ENCODE data around the gene EPHA5. TPM values are rescaled to one million over a fixed set of nuclear protein-coding genes. Genes with fewer than 3 reads are reported as not detected.

EPHA5 gene
- total RNA-seq, 5 donors from 2014 or later (not counting 1 experiment from before 2014, with no cell fraction given): not detected

- POLR2A ChIA-PET: interaction anchor here in 1 of 2 donors (0.6 kb wide), 1 partner anchor 12 kb away, joined by 3 read pairs; no protein-coding TSS in a partner anchor
- H3K4me1 Mint-ChIP-seq: no peaks in the 10 kb centered on the region
- Histone ChIP-seq H3K27me3 (replicated peaks in 1 of 2; ENCODE audit: control insufficient read depth in 2 of 2, extremely low read depth in 1 of 2, insufficient read depth in 2 of 2, low read length in 1 of 2) (no peaks in the 10 kb centered on the region), H3K36me3 (ENCODE audit: control insufficient read depth in 2 of 2, extremely low read depth in 1 of 2, insufficient read depth in 1 of 2, low read length in 1 of 2) (no peaks in the 10 kb centered on the region), H3K9me3 (no peaks in the 10 kb centered on the region), H3K4me3 (ENCODE audit: control insufficient read depth in 1 of 2, extremely low read depth in 1 of 2, low read length in 1 of 2) (no peak overlapping the region), H3K4me1 (ENCODE audit: control insufficient read depth in 1 of 2, extremely low read depth in 1 of 2, insufficient read depth in 2 of 2, low read length in 2 of 2) (no peaks in the 10 kb centered on the region), H3K27ac (ENCODE audit: low read length) (no peak overlapping the region)
- DNase-seq (no peak), ATAC-seq (replicated peaks in 1 of 4) (no peak)
- CTCF ChIA-PET: no interaction called here
- no peak overlapping the region for H3K4me3 Mint-ChIP-seq
- peaks cover 0 to 12% (median 4%) of the 10 kb centered on the region in 3 donors for H3K9me3 Mint-ChIP-seq
- H3K27me3 Mint-ChIP-seq: no peaks in the 10 kb centered on the region
- 0% methylated on average over 1 of the region's 4 CpGs for WGBS (ENCODE audit: insufficient coverage)
- no peak overlapping the region for H3K27ac Mint-ChIP-seq
- no peaks in the 10 kb centered on the region for H3K36me3 Mint-ChIP-seq
These were observed 111.0 kb downstream of the EPHA5 start for GRCh38 chr4:65559270-65559669.

DNA sequence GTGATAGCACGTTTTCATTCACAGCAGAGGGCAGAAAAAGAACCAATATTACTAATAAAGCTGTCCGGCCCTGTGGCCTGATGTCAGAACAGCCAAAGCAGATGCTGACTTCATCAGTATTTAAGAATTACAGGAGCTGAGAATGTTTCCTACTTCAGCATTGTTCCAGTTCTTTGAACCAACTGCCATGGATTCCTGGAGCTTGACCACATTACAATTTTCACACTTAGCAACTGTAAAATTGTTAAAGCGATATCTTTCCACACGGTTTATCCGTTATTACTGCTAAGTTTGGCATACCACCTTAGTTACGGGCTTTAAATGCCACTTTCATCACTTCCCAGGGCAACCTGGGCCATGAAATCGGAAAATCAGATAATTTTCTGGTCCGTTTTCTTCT lies 118.2 kb downstream of the EPHA5 start:
- CTCF ChIA-PET: no interaction called here
- H3K36me3 Mint-ChIP-seq: no peaks in the 10 kb centered on the region
- H3K27ac ChIP-seq (ENCODE audit: low read length): no peak overlapping the region
- H3K4me3 ChIP-seq (ENCODE audit: control insufficient read depth in 1 of 2, extremely low read depth in 1 of 2, low read length in 1 of 2): no peak overlapping the region
- H3K36me3 ChIP-seq (ENCODE audit: control insufficient read depth in 2 of 2, extremely low read depth in 1 of 2, insufficient read depth in 1 of 2, low read length in 1 of 2): no peaks in the 10 kb centered on the region
- no peak overlapping the region for H3K4me3 Mint-ChIP-seq
- H3K4me1 Mint-ChIP-seq: no peaks in the 10 kb centered on the region
- POLR2A ChIA-PET: no interaction called here
- WGBS (ENCODE audit: insufficient coverage): 72% methylated on average over 5 of the region's 8 CpGs
- no peaks in the 10 kb centered on the region for H3K27me3 Mint-ChIP-seq
- no peak overlapping the region for H3K27ac Mint-ChIP-seq
- ATAC-seq (replicated peaks in 1 of 4) (no peak), DNase-seq (no peak)
- no peaks in the 10 kb centered on the region for H3K4me1 ChIP-seq (ENCODE audit: control insufficient read depth in 1 of 2, extremely low read depth in 1 of 2, insufficient read depth in 2 of 2, low read length in 2 of 2)
- no peaks in the 10 kb centered on the region for H3K9me3 ChIP-seq
- H3K9me3 Mint-ChIP-seq: peaks cover 1 to 8% (median 1%) of the 10 kb centered on the region in 3 donors
- no peaks in the 10 kb centered on the region for H3K27me3 ChIP-seq (replicated peaks in 1 of 2; ENCODE audit: control insufficient read depth in 2 of 2, extremely low read depth in 1 of 2, insufficient read depth in 2 of 2, low read length in 1 of 2)

GRCh38 chr4:65550500-65550899 lies 119.8 kb downstream of the EPHA5 start:
- POLR2A ChIA-PET: no interaction called here
- no peak overlapping the region for H3K27ac Mint-ChIP-seq
- no peaks in the 10 kb centered on the region for H3K36me3 Mint-ChIP-seq
- no peak for DNase-seq
- peaks cover 5 to 13% (median 5%) of the 10 kb centered on the region in 3 donors for H3K9me3 Mint-ChIP-seq
- 74% methylated on average over 5 of the region's 11 CpGs for WGBS (ENCODE audit: insufficient coverage)
- no peak overlapping the region for H3K4me3 Mint-ChIP-seq
- H3K4me1 ChIP-seq (ENCODE audit: control insufficient read depth in 1 of 2, extremely low read depth in 1 of 2, insufficient read depth in 2 of 2, low read length in 2 of 2): no peaks in the 10 kb centered on the region
- no peaks in the 10 kb centered on the region for H3K27me3 ChIP-seq (replicated peaks in 1 of 2; ENCODE audit: control insufficient read depth in 2 of 2, extremely low read depth in 1 of 2, insufficient read depth in 2 of 2, low read length in 1 of 2)
- no peak overlapping the region for H3K27ac ChIP-seq (ENCODE audit: low read length)
- H3K27me3 Mint-ChIP-seq: no peaks in the 10 kb centered on the region
- no peak overlapping the region for H3K4me3 ChIP-seq (ENCODE audit: control insufficient read depth in 1 of 2, extremely low read depth in 1 of 2, low read length in 1 of 2)
- no peaks in the 10 kb centered on the region for H3K9me3 ChIP-seq
- CTCF ChIA-PET: no interaction called here
- no peak for ATAC-seq (replicated peaks in 1 of 4)
- no peaks in the 10 kb centered on the region for H3K4me1 Mint-ChIP-seq
- H3K36me3 ChIP-seq (ENCODE audit: control insufficient read depth in 2 of 2, extremely low read depth in 1 of 2, insufficient read depth in 1 of 2, low read length in 1 of 2): no peaks in the 10 kb centered on the region

GRCh38 chr4:65546882-65547416 lies 123.3 kb downstream of the EPHA5 start:
- Histone ChIP-seq H3K27me3 (replicated peaks in 1 of 2; ENCODE audit: control insufficient read depth in 2 of 2, extremely low read depth in 1 of 2, insufficient read depth in 2 of 2, low read length in 1 of 2) (no peaks in the 10 kb centered on the region), H3K4me1 (ENCODE audit: control insufficient read depth in 1 of 2, extremely low read depth in 1 of 2, insufficient read depth in 2 of 2, low read length in 2 of 2) (no peaks in the 10 kb centered on the region), H3K4me3 (ENCODE audit: control insufficient read depth in 1 of 2, extremely low read depth in 1 of 2, low read length in 1 of 2) (no peak overlapping the region), H3K27ac (ENCODE audit: low read length) (no peak overlapping the region), H3K36me3 (ENCODE audit: control insufficient read depth in 2 of 2, extremely low read depth in 1 of 2, insufficient read depth in 1 of 2, low read length in 1 of 2) (no peaks in the 10 kb centered on the region), H3K9me3 (no peaks in the 10 kb centered on the region)
- WGBS (ENCODE audit: insufficient coverage): no CpG with 5 or more reads among the region's 4 CpGs
- H3K27ac Mint-ChIP-seq: no peak overlapping the region
- ATAC-seq (replicated peaks in 1 of 4): no peak
- ChIA-PET CTCF (no interaction called here), POLR2A (interaction anchor here in 1 of 2 donors (0.7 kb wide), 1 partner anchor 12 kb away, joined by 3 read pairs; no protein-coding TSS in a partner anchor)
- no peaks in the 10 kb centered on the region for H3K36me3 Mint-ChIP-seq
- no peaks in the 10 kb centered on the region for H3K4me1 Mint-ChIP-seq
- H3K4me3 Mint-ChIP-seq: no peak overlapping the region
- peaks cover 14 to 26% (median 20%) of the 10 kb centered on the region in 3 donors for H3K9me3 Mint-ChIP-seq
- DNase-seq: no peak
- no peaks in the 10 kb centered on the region for H3K27me3 Mint-ChIP-seq

DNA sequence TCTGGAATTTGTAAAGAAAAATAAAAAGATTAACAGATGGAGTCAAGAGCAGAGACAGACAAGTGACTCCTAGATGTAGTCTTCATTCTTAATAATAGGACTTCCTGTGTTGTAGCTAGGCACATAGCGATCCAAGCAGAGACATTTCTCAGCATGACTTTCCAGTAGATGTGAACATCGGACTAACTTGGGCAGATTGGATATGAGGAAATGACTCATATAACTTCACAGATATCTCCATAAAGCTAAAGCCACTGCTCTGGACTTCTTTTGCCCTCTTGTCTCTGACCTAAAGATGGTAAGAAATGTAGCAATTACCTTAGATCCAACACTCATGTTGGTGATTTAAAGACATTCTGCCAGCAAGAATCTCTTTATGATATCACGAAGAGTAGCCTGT lies 131.7 kb downstream of the EPHA5 start:
- no peak overlapping the region for H3K4me3 ChIP-seq (ENCODE audit: control insufficient read depth in 1 of 2, extremely low read depth in 1 of 2, low read length in 1 of 2)
- CTCF ChIA-PET: no interaction called here
- H3K27ac ChIP-seq (ENCODE audit: low read length): no peak overlapping the region
- no peaks in the 10 kb centered on the region for H3K36me3 ChIP-seq (ENCODE audit: control insufficient read depth in 2 of 2, extremely low read depth in 1 of 2, insufficient read depth in 1 of 2, low read length in 1 of 2)
- ATAC-seq (replicated peaks in 1 of 4) (no peak), DNase-seq (no peak)
- Mint-ChIP-seq H3K36me3 (no peaks in the 10 kb centered on the region), H3K4me1 (no peaks in the 10 kb centered on the region), H3K27me3 (no peaks in the 10 kb centered on the region), H3K4me3 (no peak overlapping the region), H3K9me3 (peaks cover 10 to 32% (median 21%) of the 10 kb centered on the region in 3 donors), H3K27ac (no peak overlapping the region)
- no peaks in the 10 kb centered on the region for H3K4me1 ChIP-seq (ENCODE audit: control insufficient read depth in 1 of 2, extremely low read depth in 1 of 2, insufficient read depth in 2 of 2, low read length in 2 of 2)
- POLR2A ChIA-PET: no interaction called here
- WGBS (ENCODE audit: insufficient coverage): 100% methylated on average over 1 of the region's 3 CpGs
- H3K27me3 ChIP-seq (replicated peaks in 1 of 2; ENCODE audit: control insufficient read depth in 2 of 2, extremely low read depth in 1 of 2, insufficient read depth in 2 of 2, low read length in 1 of 2): no peaks in the 10 kb centered on the region
- H3K9me3 ChIP-seq: no peaks in the 10 kb centered on the region

DNA sequence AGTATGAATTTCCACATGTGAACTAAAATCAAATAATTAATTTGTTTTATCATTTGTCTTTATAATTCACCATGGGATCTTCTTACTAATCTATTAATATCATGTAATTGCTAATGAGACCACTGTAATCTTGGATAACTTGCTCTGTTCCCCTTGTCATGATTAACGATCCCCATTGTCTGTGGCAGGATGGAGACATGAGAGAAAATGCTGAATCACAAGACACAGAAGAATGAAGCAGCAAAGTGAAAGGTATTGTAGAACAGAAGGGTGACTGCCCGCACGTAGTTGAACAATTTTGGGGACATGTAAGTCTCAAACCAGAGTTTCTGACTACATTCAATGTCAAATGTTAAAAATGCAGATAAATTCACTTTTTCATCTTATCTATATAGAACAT lies 135.2 kb downstream of the EPHA5 start:
- Histone ChIP-seq H3K27me3 (replicated peaks in 1 of 2; ENCODE audit: control insufficient read depth in 2 of 2, extremely low read depth in 1 of 2, insufficient read depth in 2 of 2, low read length in 1 of 2) (no peaks in the 10 kb centered on the region), H3K36me3 (ENCODE audit: control insufficient read depth in 2 of 2, extremely low read depth in 1 of 2, insufficient read depth in 1 of 2, low read length in 1 of 2) (no peaks in the 10 kb centered on the region), H3K9me3 (no peaks in the 10 kb centered on the region), H3K4me1 (ENCODE audit: control insufficient read depth in 1 of 2, extremely low read depth in 1 of 2, insufficient read depth in 2 of 2, low read length in 2 of 2) (no peaks in the 10 kb centered on the region), H3K27ac (ENCODE audit: low read length) (no peak overlapping the region), H3K4me3 (ENCODE audit: control insufficient read depth in 1 of 2, extremely low read depth in 1 of 2, low read length in 1 of 2) (no peak overlapping the region)
- Mint-ChIP-seq H3K27ac (no peak overlapping the region), H3K4me1 (no peaks in the 10 kb centered on the region), H3K36me3 (no peaks in the 10 kb centered on the region), H3K9me3 (peaks cover 6 to 18% (median 12%) of the 10 kb centered on the region in 3 donors), H3K4me3 (no peak overlapping the region), H3K27me3 (no peaks in the 10 kb centered on the region)
- WGBS (ENCODE audit: insufficient coverage): no CpG with 5 or more reads among the region's 3 CpGs
- no peak for ATAC-seq (replicated peaks in 1 of 4)
- no peak for DNase-seq
- POLR2A ChIA-PET: no interaction called here
- CTCF ChIA-PET: no interaction called here

DNA sequence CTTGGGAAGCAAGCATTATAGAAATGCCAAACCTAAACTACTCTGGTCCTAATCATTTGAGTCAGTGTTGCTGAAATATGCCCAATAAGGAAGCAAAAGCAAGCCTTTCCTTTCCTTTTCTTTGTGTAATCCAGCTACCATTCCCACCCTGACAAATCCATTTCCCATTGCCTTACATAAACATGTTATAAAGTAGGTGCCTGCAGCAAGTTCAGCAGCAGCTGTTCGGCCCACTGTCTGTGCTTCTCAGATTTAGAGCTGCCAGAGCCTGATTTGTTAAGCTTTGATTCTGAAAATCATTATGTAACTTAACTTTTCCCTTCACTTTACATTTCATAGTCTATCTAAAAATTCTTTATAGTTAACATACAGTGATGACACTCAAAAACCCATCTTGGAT lies 148.6 kb downstream of the EPHA5 start:
- Mint-ChIP-seq H3K36me3 (no peaks in the 10 kb centered on the region), H3K27me3 (no peaks in the 10 kb centered on the region), H3K4me1 (no peaks in the 10 kb centered on the region), H3K9me3 (peaks cover 0 to 8% (median 1%) of the 10 kb centered on the region in 3 donors), H3K4me3 (no peak overlapping the region), H3K27ac (no peak overlapping the region)
- CTCF ChIA-PET: no interaction called here
- WGBS (ENCODE audit: insufficient coverage): no CpG with 5 or more reads among the region's 1 CpG
- no peaks in the 10 kb centered on the region for H3K36me3 ChIP-seq (ENCODE audit: control insufficient read depth in 2 of 2, extremely low read depth in 1 of 2, insufficient read depth in 1 of 2, low read length in 1 of 2)
- ATAC-seq (replicated peaks in 1 of 4) (no peak), DNase-seq (no peak)
- no peaks in the 10 kb centered on the region for H3K9me3 ChIP-seq
- POLR2A ChIA-PET: no interaction called here
- H3K27ac ChIP-seq (ENCODE audit: low read length): no peak overlapping the region
- no peaks in the 10 kb centered on the region for H3K4me1 ChIP-seq (ENCODE audit: control insufficient read depth in 1 of 2, extremely low read depth in 1 of 2, insufficient read depth in 2 of 2, low read length in 2 of 2)
- no peaks in the 10 kb centered on the region for H3K27me3 ChIP-seq (replicated peaks in 1 of 2; ENCODE audit: control insufficient read depth in 2 of 2, extremely low read depth in 1 of 2, insufficient read depth in 2 of 2, low read length in 1 of 2)
- no peak overlapping the region for H3K4me3 ChIP-seq (ENCODE audit: control insufficient read depth in 1 of 2, extremely low read depth in 1 of 2, low read length in 1 of 2)

Measured in T-cell (primary cell).